Adrenal gland (tissue), 5 donors: ENCODE results near the gene PRKD1.

ENCODE experiments used
- POLR2A ChIP-seq, 2 donors: fragments of 450-650 bp; IDR thresholded peaks; one replicate each; pipeline ENCODE4 v1.6.1; 2017; ENCODE audit warnings: antibody characterized with exemption in 2 of 2, mild to moderate bottlenecking in 2 of 2, moderate library complexity in 1 of 2
- TF ChIP-seq, protein P1 (sequence below), 6 experiments: fragments of 450-650 bp in 4 of 6; fragments of 200-600 bp in 2 of 6; sonication (generic) in 1 of 6; IDR thresholded peaks; 1 replicate in 5 of 6; 2 replicates in 1 of 6; pipeline versions ENCODE4 v1.5.1 to v1.8.0; 2016 to 2021; ENCODE audit warnings: antibody characterized with exemption in 6 of 6, mild to moderate bottlenecking in 2 of 6, moderate library complexity in 1 of 6
- donor health status: DM: no; HTN: no; CAD: no.

DNA sequence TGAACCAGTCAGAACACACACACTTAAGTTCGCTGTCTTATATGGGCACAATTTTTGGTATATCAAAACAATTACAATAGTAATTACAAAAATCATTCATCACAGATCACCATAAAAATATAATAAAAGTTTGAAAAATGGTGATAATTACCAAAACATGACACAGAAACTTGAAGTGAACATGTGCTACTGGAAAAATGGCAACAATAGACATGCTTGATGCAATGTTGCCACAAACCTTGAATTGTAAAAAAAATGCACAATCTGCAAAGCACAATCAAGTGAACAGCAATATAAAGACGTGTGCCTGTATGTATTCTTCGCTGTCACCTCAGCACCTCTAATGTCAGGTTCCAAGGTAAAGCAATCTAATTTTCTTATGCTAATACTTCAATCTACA, 117.6 kb downstream of the PRKD1 start:
- TF ChIP-seq, protein P1, sequence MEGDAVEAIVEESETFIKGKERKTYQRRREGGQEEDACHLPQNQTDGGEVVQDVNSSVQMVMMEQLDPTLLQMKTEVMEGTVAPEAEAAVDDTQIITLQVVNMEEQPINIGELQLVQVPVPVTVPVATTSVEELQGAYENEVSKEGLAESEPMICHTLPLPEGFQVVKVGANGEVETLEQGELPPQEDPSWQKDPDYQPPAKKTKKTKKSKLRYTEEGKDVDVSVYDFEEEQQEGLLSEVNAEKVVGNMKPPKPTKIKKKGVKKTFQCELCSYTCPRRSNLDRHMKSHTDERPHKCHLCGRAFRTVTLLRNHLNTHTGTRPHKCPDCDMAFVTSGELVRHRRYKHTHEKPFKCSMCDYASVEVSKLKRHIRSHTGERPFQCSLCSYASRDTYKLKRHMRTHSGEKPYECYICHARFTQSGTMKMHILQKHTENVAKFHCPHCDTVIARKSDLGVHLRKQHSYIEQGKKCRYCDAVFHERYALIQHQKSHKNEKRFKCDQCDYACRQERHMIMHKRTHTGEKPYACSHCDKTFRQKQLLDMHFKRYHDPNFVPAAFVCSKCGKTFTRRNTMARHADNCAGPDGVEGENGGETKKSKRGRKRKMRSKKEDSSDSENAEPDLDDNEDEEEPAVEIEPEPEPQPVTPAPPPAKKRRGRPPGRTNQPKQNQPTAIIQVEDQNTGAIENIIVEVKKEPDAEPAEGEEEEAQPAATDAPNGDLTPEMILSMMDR (IDR thresholded peaks at IDR 0.05), result no peak
- no peak for TF ChIP-seq POLR2A (IDR thresholded peaks at IDR 0.05)
